GM18951 (cell line): ENCODE data around the gene KCTD13.
"Not testable (repeated sequence)": the region's sequence is repeated elsewhere in the genome, so short reads cannot be mapped to it uniquely, and the experiment has no call there.

Experiments used
- POLR2A ChIP-seq: IDR thresholded peaks from 4 replicates; pipeline ENCODE4 v1.6.1; 2011; ENCODE audit warnings: mild to moderate bottlenecking; ENCODE audit not compliant: insufficient read length, insufficient read depth; ENCODE audit errors: extremely low read depth
- in situ Hi-C: fragments of 300-500 bp; cut with MboI; formaldehyde crosslinking; loops from one replicate; pipeline ENCODE4 v1.12.0; 2022; ENCODE audit warnings: low sequenced_read_pairs, mixed read lengths, inconsistent platforms; ENCODE audit not compliant: unreplicated experiment

Gene KCTD13

GRCh38 chr16:29961479-29962343, 35.7 kb upstream of the KCTD13 start, which contains the start of gene TMEM219:
Gene TMEM219 (plus strand): TSS chr16:29962079. CDS start chr16:29963144, 1,065 bp downstream.
- in situ Hi-C loops: no loop called here
- TF ChIP-seq POLR2A: peak; percentile 76

DNA sequence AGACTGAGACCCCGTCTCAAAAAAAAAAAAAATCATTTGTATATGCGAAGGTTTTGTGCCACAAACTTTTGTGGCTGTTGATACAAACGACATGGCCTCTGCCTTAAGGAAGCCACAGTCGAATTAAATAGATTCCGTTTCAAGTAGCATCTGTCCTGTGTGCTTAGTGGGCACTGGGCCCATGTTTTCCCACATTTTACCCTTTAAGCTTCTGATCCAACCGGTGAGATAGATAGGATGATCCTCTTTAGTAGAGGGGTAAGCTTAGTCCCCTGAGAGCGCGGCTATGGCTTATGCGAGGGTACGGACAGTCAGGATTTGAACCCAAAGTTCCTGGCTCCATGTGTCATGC, 35.1 kb upstream of the KCTD13 start:
- no peak for TF ChIP-seq POLR2A
- in situ Hi-C loops: no loop called here

DNA sequence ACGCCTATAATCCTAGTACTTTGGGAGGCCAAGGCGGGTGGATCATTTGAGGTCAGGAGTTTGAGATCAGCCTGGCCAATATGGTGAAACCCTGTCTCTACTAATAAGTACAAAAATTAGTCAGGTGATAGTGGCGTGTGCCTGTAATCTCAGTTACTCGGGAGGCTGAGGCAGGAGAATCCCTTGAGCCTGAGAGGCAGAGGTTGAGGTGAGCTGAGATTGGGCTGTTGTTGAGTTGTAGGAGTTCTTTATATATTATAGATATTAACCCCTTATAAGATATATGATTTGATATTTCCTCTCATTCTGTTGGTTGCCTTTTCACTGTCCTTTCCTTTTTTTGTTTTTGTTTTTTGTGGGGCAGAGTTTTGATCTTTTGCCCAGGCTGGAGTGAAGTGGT, 33.8 kb upstream of the KCTD13 start:
- in situ Hi-C loops: not testable (repeated sequence)

- TF ChIP-seq POLR2A: no peak
- in situ Hi-C loops: no loop called here
These were observed 33.3 kb upstream of the KCTD13 start for GRCh38 chr16:29959293-29959692.

- in situ Hi-C loops: no loop called here
- no peak for TF ChIP-seq POLR2A
These were observed 32.7 kb upstream of the KCTD13 start for GRCh38 chr16:29958756-29959155.

DNA sequence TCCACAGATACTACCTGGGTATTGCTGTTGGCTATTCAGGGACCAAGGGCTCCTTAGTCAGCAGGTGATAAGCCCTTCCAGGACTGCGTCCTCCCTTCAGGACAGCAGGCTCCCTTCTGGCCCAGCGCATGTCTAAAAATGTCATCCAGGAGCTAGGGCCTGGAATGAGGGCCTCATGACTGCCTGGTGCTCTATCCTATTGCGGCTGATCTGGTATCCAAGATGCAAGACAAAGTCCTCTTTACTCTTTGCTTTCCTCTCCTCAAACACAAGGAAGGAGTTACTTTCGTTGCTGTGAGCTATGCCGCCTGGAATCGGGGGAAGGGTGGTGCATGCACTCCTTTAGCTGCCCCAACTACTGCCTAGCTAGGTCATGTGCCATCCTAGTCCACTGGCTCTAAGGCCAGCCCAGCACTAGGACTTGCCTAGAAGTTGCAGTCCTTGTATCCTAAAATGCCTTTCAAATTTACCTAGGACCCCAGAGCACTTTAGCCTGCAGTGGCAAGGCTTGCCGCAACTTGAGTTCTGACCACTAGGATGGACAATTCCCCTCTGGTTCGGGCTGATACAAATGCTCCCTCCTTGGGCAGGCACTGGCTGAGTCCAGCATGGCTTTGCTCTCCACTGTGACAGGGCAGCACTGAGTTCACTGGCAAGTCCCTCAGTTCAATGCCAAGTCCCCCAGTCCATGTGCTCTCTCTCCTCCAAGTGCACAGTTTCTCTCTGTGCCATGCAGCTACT, 25.8 kb upstream of the KCTD13 start:
- in situ Hi-C loops: no loop called here
- TF ChIP-seq POLR2A: no peak

GRCh38 chr16:29950806-29951461, 24.9 kb upstream of the KCTD13 start:
- in situ Hi-C loops: no loop called here
- no peak for TF ChIP-seq POLR2A

GRCh38 chr16:29947897-29948296, 21.9 kb upstream of the KCTD13 start:
- no peak for TF ChIP-seq POLR2A
- in situ Hi-C loops: no loop called here

GRCh38 chr16:29943846-29944799, 18.1 kb upstream of the KCTD13 start:
- in situ Hi-C loops: no loop called here
- TF ChIP-seq POLR2A: no peak

GRCh38 chr16:29940656-29941055, 14.6 kb upstream of the KCTD13 start:
- in situ Hi-C loops: no loop called here
- TF ChIP-seq POLR2A: no peak

GRCh38 chr16:29931750-29932149, 5.7 kb upstream of the KCTD13 start:
- in situ Hi-C loops: not testable (repeated sequence)

- in situ Hi-C loops: no loop called here
- TF ChIP-seq POLR2A: no peak
These were observed 1.3 kb upstream of the KCTD13 start for GRCh38 chr16:29927070-29927905.
